Bronchial epithelial cell (primary cell): ENCODE data around the gene ADAM10. TPM values are rescaled to one million over a fixed set of nuclear protein-coding genes. Genes with fewer than 3 reads are reported as not detected.

ENCODE experiments used
- DNase-seq: peaks from one replicate; pipeline ENCODE4 v3.0.0-alpha.2; 2010; ENCODE audit warnings: low read depth
- FAIRE-seq: peaks from 2 replicates; lab custom pipeline; 2011; peaks lifted over from hg19 to GRCh38; lab: Jason Lieb, UNC
- H3K27me3 ChIP-seq: 2 replicates; pipeline ENCODE4 v1.5.1; 2011; ENCODE audit warnings: low read length; ENCODE audit not compliant: control insufficient read depth, insufficient read depth
- H3K36me3 ChIP-seq: 2 replicates; pipeline ENCODE4 v1.5.1; 2011; ENCODE audit warnings: low read length; ENCODE audit not compliant: control insufficient read depth, insufficient read depth
- H3K4me3 ChIP-seq: 2 replicates; pipeline ENCODE4 v1.5.1; 2011; ENCODE audit warnings: mild to moderate bottlenecking, low read depth, low read length, control low read depth
- CTCF ChIP-seq: IDR thresholded peaks from 2 replicates; pipeline ENCODE4 v1.5.1; 2011; ENCODE audit warnings: mild to moderate bottlenecking, moderate library complexity, low read length, control low read depth, inconsistent platforms; ENCODE audit not compliant: insufficient read depth, severe bottlenecking
- total RNA-seq: library from RNA; depleted of rRNA; stranded (reverse); fragments of >200 nt; gene quantifications from 2 replicates; pipeline ENCODE4 v1.2.1, GENCODE V29; 2014

The ADAM10 gene
- total RNA-seq, 1 donor from 2014 or later: 112 TPM

GRCh38 chr15:58752716-58753115, 3.2 kb upstream of the ADAM10 start:
- no peak for FAIRE-seq
- H3K36me3 ChIP-seq: no peaks in the 10 kb centered on the region
- DNase-seq: no peak
- H3K4me3 ChIP-seq: no peak overlapping the region
- TF ChIP-seq CTCF: no peak
- H3K27me3 ChIP-seq: no peaks in the 10 kb centered on the region

GRCh38 chr15:58748852-58749531, 515 bp downstream of the ADAM10 start:
- H3K27me3 ChIP-seq: no peaks in the 10 kb centered on the region
- FAIRE-seq (no peak), DNase-seq (no peak)
- H3K4me3 ChIP-seq: peak overlapping the region; percentile 98
- TF ChIP-seq CTCF: no peak
- no peaks in the 10 kb centered on the region for H3K36me3 ChIP-seq

GRCh38 chr15:58748040-58748851, 1.3 kb downstream of the ADAM10 start:
- TF ChIP-seq CTCF: no peak
- no peak for DNase-seq
- peak overlapping the region; percentile 98 for H3K4me3 ChIP-seq
- no peaks in the 10 kb centered on the region for H3K36me3 ChIP-seq
- no peak for FAIRE-seq
- H3K27me3 ChIP-seq: no peaks in the 10 kb centered on the region

- DNase-seq (no peak), FAIRE-seq (no peak)
- no peak overlapping the region for H3K4me3 ChIP-seq
- H3K36me3 ChIP-seq: no peaks in the 10 kb centered on the region
- TF ChIP-seq CTCF: no peak
- H3K27me3 ChIP-seq: no peaks in the 10 kb centered on the region
Measured at GRCh38 chr15:58746174-58746573, 3.3 kb downstream of the ADAM10 start.

GRCh38 chr15:58742819-58743502, 6.5 kb downstream of the ADAM10 start:
- TF ChIP-seq CTCF: no peak
- no peaks in the 10 kb centered on the region for H3K36me3 ChIP-seq

More at GRCh38 chr15:58742819-58743502, 6.5 kb downstream of the ADAM10 start:
- H3K4me3 ChIP-seq: no peak overlapping the region
- H3K27me3 ChIP-seq: no peaks in the 10 kb centered on the region
- DNase-seq: no peak
- no peak for FAIRE-seq
